Measurements from ENCODE around the gene APLP2.

Gene APLP2

GRCh38 chr11:130031945-130032344, 37.7 kb upstream of the APLP2 start:
- TF ChIP-seq POLR2AphosphoS5 (IDR thresholded peaks at IDR 0.05; ENCODE audit: borderline replicate concordance, low read depth, low read length) (no peak), EZH2 (IDR thresholded peaks at IDR 0.05) (no peak), FOXP2 (optimal IDR thresholded peaks at IDR 0.05; ENCODE audit: control extremely low read depth, extremely low read length, insufficient read depth) (no peak)

GRCh38 chr11:130032931-130033330, 36.8 kb upstream of the APLP2 start:
- no peak for DNase-seq (ENCODE audit: low read depth, low spot score)
- Histone ChIP-seq H3K27ac (no peak overlapping the region), H3K36me3 (ENCODE audit: insufficient read depth, low read length) (no peaks in the 10 kb centered on the region), H3K4me3 (no peak overlapping the region), H3K9me3 (ENCODE audit: low read depth, low read length) (no peaks in the 10 kb centered on the region), H3K9ac (ENCODE audit: insufficient read length) (no peak overlapping the region)
- TF ChIP-seq EZH2 (IDR thresholded peaks at IDR 0.05) = no peak
- TF ChIP-seq POLR2AphosphoS5 (IDR thresholded peaks at IDR 0.05; ENCODE audit: borderline replicate concordance, low read depth, low read length) = no peak
- no peak for TF ChIP-seq FOXP2 (optimal IDR thresholded peaks at IDR 0.05; ENCODE audit: control extremely low read depth, extremely low read length, insufficient read depth)

More at GRCh38 chr11:130031945-130032344, 37.7 kb upstream of the APLP2 start:
- Histone ChIP-seq H3K4me3 (no peak overlapping the region), H3K9ac (ENCODE audit: insufficient read length) (no peak overlapping the region), H3K9me3 (ENCODE audit: low read depth, low read length) (no peaks in the 10 kb centered on the region), H3K27ac (no peak overlapping the region), H3K36me3 (ENCODE audit: insufficient read depth, low read length) (no peaks in the 10 kb centered on the region)
- no peak for DNase-seq (ENCODE audit: low read depth, low spot score)

DNA sequence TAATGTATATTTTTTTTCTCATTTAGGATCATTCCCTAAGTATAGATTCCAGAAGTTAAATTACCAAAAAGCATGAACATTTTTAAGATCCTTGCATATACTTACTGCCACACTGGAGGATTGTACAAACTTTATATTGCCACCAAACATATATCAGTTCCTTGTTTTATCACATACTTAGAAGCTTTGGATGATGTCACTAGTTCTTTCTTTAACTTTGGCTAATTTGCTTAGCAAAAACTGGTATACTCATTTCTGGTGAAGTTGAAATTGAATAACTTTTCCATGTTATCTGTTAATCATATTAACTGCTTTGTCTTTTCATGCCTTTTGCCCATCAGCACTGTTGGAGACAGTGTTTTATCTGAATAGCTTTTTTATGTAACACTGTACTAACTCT, 35.5 kb upstream of the APLP2 start:
- Histone ChIP-seq H3K9ac (ENCODE audit: insufficient read length) (no peak overlapping the region), H3K4me3 (no peak overlapping the region), H3K36me3 (ENCODE audit: insufficient read depth, low read length) (no peaks in the 10 kb centered on the region), H3K9me3 (ENCODE audit: low read depth, low read length) (no peaks in the 10 kb centered on the region), H3K27ac (no peak overlapping the region)
- DNase-seq (ENCODE audit: low read depth, low spot score) = no peak
- TF ChIP-seq POLR2AphosphoS5 (IDR thresholded peaks at IDR 0.05; ENCODE audit: borderline replicate concordance, low read depth, low read length) = no peak
- no peak for TF ChIP-seq EZH2 (IDR thresholded peaks at IDR 0.05)
- no peak for TF ChIP-seq FOXP2 (optimal IDR thresholded peaks at IDR 0.05; ENCODE audit: control extremely low read depth, extremely low read length, insufficient read depth)

DNA sequence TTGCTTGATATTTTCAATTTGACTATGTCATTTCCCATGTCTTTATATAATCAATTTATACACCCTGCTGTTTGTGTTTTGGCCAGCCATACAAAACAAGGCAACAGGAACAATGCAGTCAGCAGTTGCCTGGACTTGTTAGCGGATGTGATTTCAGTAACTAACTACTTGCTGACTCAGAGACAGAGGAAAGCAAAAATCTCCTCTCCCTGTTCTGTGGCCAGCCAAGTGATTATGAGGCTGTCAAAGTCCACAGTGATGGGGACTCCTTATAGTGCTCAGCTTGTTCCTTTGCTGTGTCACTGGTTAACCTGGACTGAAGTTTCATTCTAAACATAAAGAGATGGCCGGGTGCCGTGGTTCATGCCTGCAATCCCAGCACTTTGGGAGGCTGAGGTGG, 32.6 kb upstream of the APLP2 start:
- DNase-seq (ENCODE audit: low read depth, low spot score) = no peak

GRCh38 chr11:130037881-130038585, 31.7 kb upstream of the APLP2 start:
- H3K27ac ChIP-seq = no peak overlapping the region
- H3K9ac ChIP-seq (ENCODE audit: insufficient read length) = no peak overlapping the region
- DNase-seq (ENCODE audit: low read depth, low spot score) = no peak
- H3K4me3 ChIP-seq = no peak overlapping the region
- no peaks in the 10 kb centered on the region for H3K36me3 ChIP-seq (ENCODE audit: insufficient read depth, low read length)
- H3K9me3 ChIP-seq (ENCODE audit: low read depth, low read length) = no peaks in the 10 kb centered on the region
- TF ChIP-seq EZH2 (IDR thresholded peaks at IDR 0.05) (no peak), FOXP2 (optimal IDR thresholded peaks at IDR 0.05; ENCODE audit: control extremely low read depth, extremely low read length, insufficient read depth) (no peak), POLR2AphosphoS5 (IDR thresholded peaks at IDR 0.05; ENCODE audit: borderline replicate concordance, low read depth, low read length) (no peak)

More for the DNA sequence above, 32.6 kb upstream of the APLP2 start:
- Histone ChIP-seq H3K36me3 (ENCODE audit: insufficient read depth, low read length) (no peaks in the 10 kb centered on the region), H3K4me3 (no peak overlapping the region), H3K27ac (no peak overlapping the region), H3K9ac (ENCODE audit: insufficient read length) (no peak overlapping the region), H3K9me3 (ENCODE audit: low read depth, low read length) (no peaks in the 10 kb centered on the region)
- TF ChIP-seq POLR2AphosphoS5 (IDR thresholded peaks at IDR 0.05; ENCODE audit: borderline replicate concordance, low read depth, low read length) = no peak
- no peak for TF ChIP-seq FOXP2 (optimal IDR thresholded peaks at IDR 0.05; ENCODE audit: control extremely low read depth, extremely low read length, insufficient read depth)
- no peak for TF ChIP-seq EZH2 (IDR thresholded peaks at IDR 0.05)

GRCh38 chr11:130040281-130040940, 29.3 kb upstream of the APLP2 start:
- Histone ChIP-seq H3K9me3 (ENCODE audit: low read depth, low read length) (no peaks in the 10 kb centered on the region), H3K27ac (no peak overlapping the region), H3K4me3 (no peak overlapping the region), H3K36me3 (ENCODE audit: insufficient read depth, low read length) (no peaks in the 10 kb centered on the region), H3K9ac (ENCODE audit: insufficient read length) (no peak overlapping the region)
- DNase-seq (ENCODE audit: low read depth, low spot score) = no peak
- TF ChIP-seq EZH2 (IDR thresholded peaks at IDR 0.05) (no peak), POLR2AphosphoS5 (IDR thresholded peaks at IDR 0.05; ENCODE audit: borderline replicate concordance, low read depth, low read length) (no peak), FOXP2 (optimal IDR thresholded peaks at IDR 0.05; ENCODE audit: control extremely low read depth, extremely low read length, insufficient read depth) (no peak)

- TF ChIP-seq FOXP2 (optimal IDR thresholded peaks at IDR 0.05; ENCODE audit: control extremely low read depth, extremely low read length, insufficient read depth) (no peak), POLR2AphosphoS5 (IDR thresholded peaks at IDR 0.05; ENCODE audit: borderline replicate concordance, low read depth, low read length) (no peak), EZH2 (IDR thresholded peaks at IDR 0.05) (no peak)
Observed at GRCh38 chr11:130042093-130042591, 27.6 kb upstream of the APLP2 start.

GRCh38 chr11:130043575-130043974, 26.1 kb upstream of the APLP2 start:
- TF ChIP-seq EZH2 (IDR thresholded peaks at IDR 0.05) (no peak), FOXP2 (optimal IDR thresholded peaks at IDR 0.05; ENCODE audit: control extremely low read depth, extremely low read length, insufficient read depth) (no peak)
- Histone ChIP-seq H3K27ac (no peak overlapping the region), H3K4me3 (no peak overlapping the region), H3K9me3 (ENCODE audit: low read depth, low read length) (no peaks in the 10 kb centered on the region), H3K9ac (ENCODE audit: insufficient read length) (no peak overlapping the region), H3K36me3 (ENCODE audit: insufficient read depth, low read length) (no peaks in the 10 kb centered on the region)
- no peak for DNase-seq (ENCODE audit: low read depth, low spot score)

More at GRCh38 chr11:130042093-130042591, 27.6 kb upstream of the APLP2 start:
- Histone ChIP-seq H3K9ac (ENCODE audit: insufficient read length) (no peak overlapping the region), H3K36me3 (ENCODE audit: insufficient read depth, low read length) (no peaks in the 10 kb centered on the region), H3K27ac (no peak overlapping the region), H3K9me3 (ENCODE audit: low read depth, low read length) (no peaks in the 10 kb centered on the region), H3K4me3 (no peak overlapping the region)
- DNase-seq (ENCODE audit: low read depth, low spot score) = no peak

All from SK-N-MC (cell line).